Measurements from ENCODE around the gene HMGB4. TPM values are rescaled to one million over a fixed set of nuclear protein-coding genes. Genes with fewer than 3 reads are reported as not detected.

HMGB4 gene
- total RNA-seq (not detected), polyA plus RNA-seq (not detected)

- ChIA-PET POLR2A (ENCODE audit: partially characterized antibody) (no interaction called here), CTCF (ENCODE audit: partially characterized antibody) (no interaction called here)
- H3K4me3 Mint-ChIP-seq: no peak within 1 kb of the TSS
- no peaks in the 10 kb centered on the region for H3K36me3 Mint-ChIP-seq
- no peaks in the 10 kb centered on the region for H3K4me1 Mint-ChIP-seq
- H3K27me3 ChIP-seq (ENCODE audit: insufficient read depth, low read length): no peaks in the 10 kb centered on the region
- no peaks in the 10 kb centered on the region for H3K9me3 ChIP-seq (ENCODE audit: control insufficient read depth in 1 of 2, low read length in 2 of 2)
- H3K36me3 ChIP-seq (ENCODE audit: insufficient read depth, low read length): no peaks in the 10 kb centered on the region
- intact Hi-C loops (cut with micrococcal nuclease): no loop called here
- DNase-seq: no peak
- H3K27ac ChIP-seq (ENCODE audit: low read depth, low read length): no peak within 1 kb of the TSS
- no peaks in the 10 kb centered on the region for H3K4me1 ChIP-seq (ENCODE audit: insufficient read depth, low read length)
- no peak within 1 kb of the TSS for H3K4me3 ChIP-seq (ENCODE audit: low read length in 2 of 2)
- H3K9me3 Mint-ChIP-seq: peaks cover 0 to 2% (median 0%) of the 10 kb centered on the region in 8 donors
- peaks cover 9 to 17% of the 10 kb centered on the region in 2 donors for H3K27me3 Mint-ChIP-seq
- no peak within 1 kb of the TSS for H3K27ac Mint-ChIP-seq
These were observed at the start of gene HMGB4 for GRCh38 chr1:33863779-33864178. Gene HMGB4, plus strand, starts transcription at chr1:33864079. Its CDS starts 113 bp downstream, at chr1:33864192.

DNA sequence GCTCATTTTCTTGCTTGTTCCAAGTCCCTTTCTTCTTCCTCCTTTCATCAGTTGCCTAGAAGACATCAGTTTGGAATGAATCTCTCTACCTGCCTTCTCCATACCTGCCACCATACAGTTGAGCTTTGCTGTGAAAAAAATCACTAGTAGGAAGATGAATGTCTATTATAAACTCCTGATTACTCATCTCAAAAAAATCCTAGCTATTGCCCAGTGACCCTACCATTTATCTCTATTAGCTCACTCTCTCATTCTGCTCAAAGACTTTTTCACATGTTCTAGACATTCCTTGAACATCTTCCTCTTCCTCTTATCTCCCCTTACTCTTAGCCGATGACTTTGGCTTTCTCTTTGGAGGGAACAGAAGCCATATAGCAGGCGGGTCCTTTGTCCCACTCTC, 49.7 kb upstream of the HMGB4 start:
- Mint-ChIP-seq H3K4me3 (no peak overlapping the region), H3K36me3 (no peaks in the 10 kb centered on the region), H3K27ac (no peak overlapping the region), H3K4me1 (no peaks in the 10 kb centered on the region), H3K9me3 (peaks cover 0 to 5% (median 1%) of the 10 kb centered on the region in 8 donors), H3K27me3 (peaks cover 7 to 12% of the 10 kb centered on the region in 2 donors)
- ChIA-PET CTCF (ENCODE audit: partially characterized antibody) (interaction anchor here (0.6 kb wide), 1 partner anchor 95 kb away, joined by 3 read pairs; no protein-coding TSS in a partner anchor), POLR2A (ENCODE audit: partially characterized antibody) (no interaction called here)
- no peak overlapping the region for H3K4me3 ChIP-seq (ENCODE audit: low read length in 2 of 2)
- intact Hi-C loops (cut with micrococcal nuclease): no loop called here
- no peaks in the 10 kb centered on the region for H3K36me3 ChIP-seq (ENCODE audit: insufficient read depth, low read length)
- H3K27me3 ChIP-seq (ENCODE audit: insufficient read depth, low read length): no peaks in the 10 kb centered on the region
- H3K4me1 ChIP-seq (ENCODE audit: insufficient read depth, low read length): no peaks in the 10 kb centered on the region
- H3K9me3 ChIP-seq (ENCODE audit: control insufficient read depth in 1 of 2, low read length in 2 of 2): no peaks in the 10 kb centered on the region
- no peak for DNase-seq
- H3K27ac ChIP-seq (ENCODE audit: low read depth, low read length): no peak overlapping the region

DNA sequence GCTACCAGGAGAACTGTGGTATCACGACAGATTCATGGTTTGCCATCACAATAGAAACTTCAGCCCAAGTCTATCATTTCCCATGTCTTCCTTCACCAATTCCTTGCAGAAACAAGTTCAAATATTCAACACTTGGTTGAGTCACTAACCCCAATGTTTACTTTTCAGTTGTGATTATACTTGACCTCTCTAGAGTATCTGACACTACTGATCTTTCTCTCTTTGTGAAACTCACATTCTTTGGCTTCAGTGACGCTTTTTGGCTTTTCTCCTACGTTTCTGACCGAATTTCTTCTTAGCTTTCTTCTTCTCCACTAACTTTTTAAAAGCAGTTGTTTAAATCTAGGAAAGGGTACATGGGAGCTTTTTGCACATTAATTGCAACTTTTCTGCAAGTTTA, 48.8 kb upstream of the HMGB4 start:
- no peaks in the 10 kb centered on the region for H3K4me1 Mint-ChIP-seq
- no peaks in the 10 kb centered on the region for H3K9me3 ChIP-seq (ENCODE audit: control insufficient read depth in 1 of 2, low read length in 2 of 2)
- H3K27ac Mint-ChIP-seq: no peak overlapping the region
- ChIA-PET CTCF (ENCODE audit: partially characterized antibody) (no interaction called here), POLR2A (ENCODE audit: partially characterized antibody) (no interaction called here)
- H3K4me3 Mint-ChIP-seq: no peak overlapping the region
- no peaks in the 10 kb centered on the region for H3K27me3 ChIP-seq (ENCODE audit: insufficient read depth, low read length)
- no peaks in the 10 kb centered on the region for H3K36me3 Mint-ChIP-seq
- DNase-seq: no peak
- H3K4me3 ChIP-seq (ENCODE audit: low read length in 2 of 2): no peak overlapping the region
- H3K9me3 Mint-ChIP-seq: peaks cover 0 to 2% (median 0%) of the 10 kb centered on the region in 8 donors
- intact Hi-C loops (cut with micrococcal nuclease): no loop called here
- H3K36me3 ChIP-seq (ENCODE audit: insufficient read depth, low read length): no peaks in the 10 kb centered on the region
- H3K27me3 Mint-ChIP-seq: peaks cover 10 to 12% of the 10 kb centered on the region in 2 donors
- no peak overlapping the region for H3K27ac ChIP-seq (ENCODE audit: low read depth, low read length)
- H3K4me1 ChIP-seq (ENCODE audit: insufficient read depth, low read length): no peaks in the 10 kb centered on the region

DNA sequence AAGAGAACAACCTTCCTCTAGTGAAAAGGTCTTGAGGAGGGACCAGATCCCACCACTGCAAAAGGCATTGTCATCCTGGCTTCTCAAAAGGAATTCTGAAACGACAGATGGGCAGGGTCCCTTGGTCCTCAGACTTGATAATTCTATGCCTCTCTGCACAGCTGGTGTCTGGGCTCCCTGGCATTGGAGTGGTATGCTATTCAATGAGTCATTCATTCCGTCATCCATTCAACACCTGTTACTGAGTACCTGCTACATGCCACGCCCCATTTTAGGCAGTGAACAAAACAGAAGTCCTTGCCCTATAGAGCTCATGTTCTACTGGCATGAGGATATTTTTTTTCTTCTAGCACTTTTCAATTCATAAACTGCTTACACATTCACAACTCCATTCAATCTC, 45.8 kb upstream of the HMGB4 start:
- Mint-ChIP-seq H3K27ac (no peak overlapping the region), H3K4me3 (no peak overlapping the region), H3K9me3 (peaks cover 0 to 1% (median 0%) of the 10 kb centered on the region in 8 donors), H3K36me3 (no peaks in the 10 kb centered on the region), H3K27me3 (peaks cover 16 to 18% of the 10 kb centered on the region in 2 donors), H3K4me1 (no peaks in the 10 kb centered on the region)
- no peaks in the 10 kb centered on the region for H3K27me3 ChIP-seq (ENCODE audit: insufficient read depth, low read length)
- H3K4me1 ChIP-seq (ENCODE audit: insufficient read depth, low read length): no peaks in the 10 kb centered on the region
- intact Hi-C loops (cut with micrococcal nuclease): no loop called here
- no peak for DNase-seq
- POLR2A ChIA-PET (ENCODE audit: partially characterized antibody): no interaction called here
- no peaks in the 10 kb centered on the region for H3K9me3 ChIP-seq (ENCODE audit: control insufficient read depth in 1 of 2, low read length in 2 of 2)
- H3K36me3 ChIP-seq (ENCODE audit: insufficient read depth, low read length): no peaks in the 10 kb centered on the region
- no peak overlapping the region for H3K4me3 ChIP-seq (ENCODE audit: low read length in 2 of 2)
- CTCF ChIA-PET (ENCODE audit: partially characterized antibody): no interaction called here
- H3K27ac ChIP-seq (ENCODE audit: low read depth, low read length): no peak overlapping the region

DNA sequence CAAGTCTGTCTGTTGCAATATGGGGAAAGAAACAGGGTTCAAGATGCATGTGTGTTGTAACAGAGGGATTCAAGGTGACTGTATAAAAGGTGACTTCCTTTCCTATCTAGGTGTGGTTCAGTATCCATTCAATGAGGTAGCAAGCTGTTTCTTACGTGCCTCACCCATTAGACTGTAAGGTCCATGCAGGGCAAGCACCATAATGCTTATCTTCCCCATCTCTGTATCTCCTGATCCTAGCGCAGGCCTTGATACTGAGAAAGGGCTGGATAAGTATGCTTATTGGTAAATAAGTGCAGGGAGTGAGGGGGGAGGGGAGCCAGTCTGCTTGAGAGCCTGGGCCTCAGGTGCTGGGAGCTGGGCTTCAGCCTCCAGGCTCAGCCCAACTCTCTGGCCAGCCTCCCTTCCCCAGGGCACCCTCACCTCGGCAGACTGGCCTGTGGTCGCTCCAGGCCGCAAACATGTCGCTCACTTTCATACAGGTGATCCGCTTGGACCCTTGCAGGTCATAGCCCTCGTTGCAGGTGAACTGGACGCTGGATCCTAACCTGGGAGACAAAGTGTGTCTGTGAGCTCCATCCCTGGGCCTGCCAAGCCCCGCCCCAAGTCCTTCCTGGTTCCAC, 44.5 kb upstream of the HMGB4 start:
- POLR2A ChIA-PET (ENCODE audit: partially characterized antibody): no interaction called here
- no peaks in the 10 kb centered on the region for H3K36me3 Mint-ChIP-seq
- Histone ChIP-seq H3K27me3 (ENCODE audit: insufficient read depth, low read length) (no peaks in the 10 kb centered on the region), H3K4me3 (ENCODE audit: low read length in 2 of 2) (no peak overlapping the region), H3K27ac (ENCODE audit: low read depth, low read length) (no peak overlapping the region), H3K4me1 (ENCODE audit: insufficient read depth, low read length) (no peaks in the 10 kb centered on the region), H3K36me3 (ENCODE audit: insufficient read depth, low read length) (no peaks in the 10 kb centered on the region), H3K9me3 (ENCODE audit: control insufficient read depth in 1 of 2, low read length in 2 of 2) (no peaks in the 10 kb centered on the region)
- no peak overlapping the region for H3K27ac Mint-ChIP-seq
- peaks cover 13 to 18% of the 10 kb centered on the region in 2 donors for H3K27me3 Mint-ChIP-seq
- H3K4me1 Mint-ChIP-seq: no peaks in the 10 kb centered on the region
- no peak for DNase-seq
- CTCF ChIA-PET (ENCODE audit: partially characterized antibody): no interaction called here
- no peak overlapping the region for H3K4me3 Mint-ChIP-seq
- intact Hi-C loops (cut with micrococcal nuclease): no loop called here
- H3K9me3 Mint-ChIP-seq: peaks cover 0 to 1% (median 0%) of the 10 kb centered on the region in 8 donors

DNA sequence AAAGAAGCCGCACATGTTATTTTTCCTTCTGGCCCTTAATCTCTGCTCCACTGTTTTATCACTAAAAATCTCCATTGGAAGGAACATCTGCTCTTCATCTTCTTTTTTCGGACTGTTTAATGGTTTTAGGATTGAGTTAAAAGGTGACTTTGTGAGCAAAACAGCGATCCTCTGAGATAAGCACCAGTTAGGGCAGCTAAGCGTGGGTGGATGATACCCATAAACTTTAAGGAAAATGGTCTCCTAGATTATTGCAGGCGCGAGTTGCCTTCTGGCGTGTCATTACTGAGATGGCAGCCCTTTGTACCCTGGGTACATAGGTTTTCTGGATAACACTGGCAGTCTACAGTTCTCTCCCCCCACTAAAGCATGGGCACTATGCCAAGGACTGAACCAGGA, 44.0 kb upstream of the HMGB4 start:
- Histone ChIP-seq H3K27ac (ENCODE audit: low read depth, low read length) (no peak overlapping the region), H3K4me1 (ENCODE audit: insufficient read depth, low read length) (no peaks in the 10 kb centered on the region), H3K4me3 (ENCODE audit: low read length in 2 of 2) (no peak overlapping the region), H3K9me3 (ENCODE audit: control insufficient read depth in 1 of 2, low read length in 2 of 2) (no peaks in the 10 kb centered on the region), H3K27me3 (ENCODE audit: insufficient read depth, low read length) (no peaks in the 10 kb centered on the region), H3K36me3 (ENCODE audit: insufficient read depth, low read length) (no peaks in the 10 kb centered on the region)
- no peaks in the 10 kb centered on the region for H3K36me3 Mint-ChIP-seq
- H3K4me1 Mint-ChIP-seq: no peaks in the 10 kb centered on the region
- H3K4me3 Mint-ChIP-seq: no peak overlapping the region
- POLR2A ChIA-PET (ENCODE audit: partially characterized antibody): no interaction called here
- no peak for DNase-seq
- H3K27me3 Mint-ChIP-seq: peaks cover 13 to 15% of the 10 kb centered on the region in 2 donors
- CTCF ChIA-PET (ENCODE audit: partially characterized antibody): no interaction called here
- H3K27ac Mint-ChIP-seq: no peak overlapping the region
- intact Hi-C loops (cut with micrococcal nuclease): no loop called here
- H3K9me3 Mint-ChIP-seq: peaks cover 0 to 1% (median 0%) of the 10 kb centered on the region in 8 donors

DNA sequence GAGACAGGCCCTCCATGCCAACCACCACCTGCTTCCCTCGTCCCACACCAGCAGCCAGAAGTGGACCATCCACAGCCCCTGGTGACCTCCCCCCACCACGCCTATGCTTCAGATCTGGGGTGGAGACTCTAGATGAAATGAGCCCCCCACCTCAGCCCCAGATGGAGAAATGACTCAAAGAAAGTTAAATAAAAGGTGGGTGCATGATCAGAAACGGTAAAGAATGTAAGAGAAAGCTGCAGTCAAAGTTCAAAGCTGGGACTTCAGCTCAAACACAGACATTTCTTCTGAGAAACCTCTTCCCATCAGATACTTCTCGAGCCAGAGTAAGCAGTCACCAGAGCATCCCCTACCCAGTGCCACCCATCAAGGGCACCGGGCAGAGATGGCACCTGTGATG, 43.1 kb upstream of the HMGB4 start:
- H3K9me3 Mint-ChIP-seq: peaks cover 0 to 1% (median 0%) of the 10 kb centered on the region in 8 donors

More for the DNA sequence above, 43.1 kb upstream of the HMGB4 start:
- Mint-ChIP-seq H3K27ac (no peak overlapping the region), H3K4me1 (no peaks in the 10 kb centered on the region), H3K27me3 (peaks cover 10 to 14% of the 10 kb centered on the region in 2 donors), H3K36me3 (no peaks in the 10 kb centered on the region), H3K4me3 (no peak overlapping the region)
- Histone ChIP-seq H3K36me3 (ENCODE audit: insufficient read depth, low read length) (no peaks in the 10 kb centered on the region), H3K27me3 (ENCODE audit: insufficient read depth, low read length) (no peaks in the 10 kb centered on the region), H3K4me1 (ENCODE audit: insufficient read depth, low read length) (no peaks in the 10 kb centered on the region), H3K9me3 (ENCODE audit: control insufficient read depth in 1 of 2, low read length in 2 of 2) (no peaks in the 10 kb centered on the region), H3K4me3 (ENCODE audit: low read length in 2 of 2) (no peak overlapping the region), H3K27ac (ENCODE audit: low read depth, low read length) (no peak overlapping the region)
- DNase-seq: no peak
- POLR2A ChIA-PET (ENCODE audit: partially characterized antibody): no interaction called here
- CTCF ChIA-PET (ENCODE audit: partially characterized antibody): no interaction called here
- intact Hi-C loops (cut with micrococcal nuclease): no loop called here

All from CD4-positive, alpha-beta memory T cell (primary cell).